ENCODE measurements around the gene CDH1.
A peak's percentile ranks its signal among the peaks of the same experiment; 100 is the strongest.
"Not testable (repeated sequence)": the region's sequence is repeated elsewhere in the genome, so short reads cannot be mapped to it uniquely, and the experiment has no call there.

The CDH1 gene

GRCh38 chr16:68704232-68704867, 32.7 kb upstream of the CDH1 start:
- H3K4me3 ChIP-seq (ENCODE audit: low read length) = no peak overlapping the region
- TF ChIP-seq CTCF (IDR thresholded peaks at IDR 0.05; ENCODE audit: insufficient read depth, low read depth, low read length, missing control alignments) = peak; percentile 94
- DNase-seq (ENCODE audit: low read depth) = peak; percentile 92

GRCh38 chr16:68707340-68708152, 29.5 kb upstream of the CDH1 start:
- peak; percentile 44 for TF ChIP-seq CTCF (IDR thresholded peaks at IDR 0.05; ENCODE audit: insufficient read depth, low read depth, low read length, missing control alignments)
- H3K4me3 ChIP-seq (ENCODE audit: low read length) = no peak overlapping the region
- peak; percentile 96 for DNase-seq (ENCODE audit: low read depth)

- no peak overlapping the region for H3K4me3 ChIP-seq (ENCODE audit: low read length)
- no peak for TF ChIP-seq CTCF (IDR thresholded peaks at IDR 0.05; ENCODE audit: insufficient read depth, low read depth, low read length, missing control alignments)
- no peak for DNase-seq (ENCODE audit: low read depth)
Measured at GRCh38 chr16:68710211-68710610, 26.9 kb upstream of the CDH1 start.

GRCh38 chr16:68711421-68712139, 25.5 kb upstream of the CDH1 start:
- no peak for TF ChIP-seq CTCF (IDR thresholded peaks at IDR 0.05; ENCODE audit: insufficient read depth, low read depth, low read length, missing control alignments)
- no peak overlapping the region for H3K4me3 ChIP-seq (ENCODE audit: low read length)
- no peak for DNase-seq (ENCODE audit: low read depth)

GRCh38 chr16:68713361-68713760, 23.7 kb upstream of the CDH1 start:
- DNase-seq (ENCODE audit: low read depth) = no peak
- no peak for TF ChIP-seq CTCF (IDR thresholded peaks at IDR 0.05; ENCODE audit: insufficient read depth, low read depth, low read length, missing control alignments)
- no peak overlapping the region for H3K4me3 ChIP-seq (ENCODE audit: low read length)

GRCh38 chr16:68715471-68715870, 21.6 kb upstream of the CDH1 start:
- no peak overlapping the region for H3K4me3 ChIP-seq (ENCODE audit: low read length)
- peak; percentile 55 for DNase-seq (ENCODE audit: low read depth)
- TF ChIP-seq CTCF (IDR thresholded peaks at IDR 0.05; ENCODE audit: insufficient read depth, low read depth, low read length, missing control alignments) = no peak

- not testable (repeated sequence) for DNase-seq (ENCODE audit: low read depth); H3K4me3 ChIP-seq (ENCODE audit: low read length)
Measured at GRCh38 chr16:68716516-68716915, 20.6 kb upstream of the CDH1 start.
